Smooth muscle cell (in vitro differentiated cells): ENCODE data around the gene PPP1CA. TPM values are rescaled to one million over a fixed set of nuclear protein-coding genes. Genes with fewer than 3 reads are reported as not detected.

ENCODE experiments used
- DNase-seq: peaks from one replicate; lab custom pipeline; 2025; ENCODE audit not compliant: unreplicated experiment; lab: John Stamatoyannopoulos, UW
- H2AFZ ChIP-seq: fragments of 200-600 bp; sonication (generic); 2 replicates; pipeline ENCODE4 v1.6.0; 2016; ENCODE audit warnings: antibody characterized with exemption, low read depth, mild to moderate bottlenecking
- H3F3A ChIP-seq: fragments of 200-600 bp; sonication (generic); 2 replicates; pipeline ENCODE4 v1.6.0; 2017; ENCODE audit warnings: antibody characterized with exemption, low read depth
- H3K27ac ChIP-seq: fragments of 200-600 bp; sonication (generic); 2 replicates; pipeline ENCODE4 v1.5.1; 2016; ENCODE audit warnings: low read depth, mild to moderate bottlenecking
- H3K27me3 ChIP-seq: fragments of 200-600 bp; sonication (generic); 2 replicates; pipeline ENCODE4 v1.6.1; 2016; ENCODE audit warnings: low read depth, mild to moderate bottlenecking
- H3K36me3 ChIP-seq: fragments of 200-600 bp; sonication (generic); 2 replicates; pipeline ENCODE4 v1.5.1; 2016; ENCODE audit warnings: low read depth
- H3K4me1 ChIP-seq: fragments of 200-600 bp; sonication (generic); 2 replicates; pipeline ENCODE4 v1.5.1; 2016; ENCODE audit warnings: low read depth
- H3K4me2 ChIP-seq: fragments of 200-600 bp; sonication (generic); 2 replicates; pipeline ENCODE4 v1.6.0; 2016; ENCODE audit warnings: mild to moderate bottlenecking
- H3K4me3 ChIP-seq: fragments of 200-600 bp; sonication (generic); 2 replicates; pipeline ENCODE4 v1.5.1; 2016; ENCODE audit warnings: mild to moderate bottlenecking
- H3K79me2 ChIP-seq: fragments of 200-600 bp; sonication (generic); 2 replicates; pipeline ENCODE4 v1.6.0; 2016; ENCODE audit warnings: low read depth, mild to moderate bottlenecking
- H3K9ac ChIP-seq: fragments of 200-600 bp; sonication (generic); 2 replicates; pipeline ENCODE4 v1.6.0; 2016; ENCODE audit warnings: low read depth
- H3K9me3 ChIP-seq: fragments of 200-600 bp; sonication (generic); replicated peaks from 2 replicates; pipeline ENCODE4 v1.5.1; 2016; ENCODE audit warnings: low read depth
- H4K20me1 ChIP-seq: fragments of 200-600 bp; sonication (generic); 2 replicates; pipeline ENCODE4 v1.6.0; 2016; ENCODE audit warnings: low read depth
- WGBS: methylation state at CpG from one replicate; pipeline ENCODE4 v1.1.7; 2016; ENCODE audit warnings: low lambda C conversion rate; 5-methylcytosine and 5-hydroxymethylcytosine counted together
- polyA plus RNA-seq: library from polyadenylated mRNA; unstranded; fragments of >200 nt; fragmentation: Nextera tagmentation; extraction: Ambion mirVana; gene quantifications from 2 replicates; pipeline ENCODE4 v1.2.1, GENCODE V29; 2016
- total RNA-seq: library from RNA; depleted of rRNA; stranded (reverse); fragments of >200 nt; gene quantifications from 2 replicates; pipeline ENCODE4 v1.2.3, GENCODE V29; 2014
- TF ChIP-seq, protein P1 (sequence below): fragments of 200-600 bp; sonication (generic); IDR thresholded peaks from 2 replicates; pipeline ENCODE4 v1.5.1; 2017; ENCODE audit warnings: borderline replicate concordance, mild to moderate bottlenecking, antibody characterized with exemption; ENCODE audit not compliant: insufficient read depth, poor library complexity, severe bottlenecking

The PPP1CA gene
- total and polyA plus RNA-seq, 2 experiments from 2014 or later, result 123 to 210 TPM

DNA sequence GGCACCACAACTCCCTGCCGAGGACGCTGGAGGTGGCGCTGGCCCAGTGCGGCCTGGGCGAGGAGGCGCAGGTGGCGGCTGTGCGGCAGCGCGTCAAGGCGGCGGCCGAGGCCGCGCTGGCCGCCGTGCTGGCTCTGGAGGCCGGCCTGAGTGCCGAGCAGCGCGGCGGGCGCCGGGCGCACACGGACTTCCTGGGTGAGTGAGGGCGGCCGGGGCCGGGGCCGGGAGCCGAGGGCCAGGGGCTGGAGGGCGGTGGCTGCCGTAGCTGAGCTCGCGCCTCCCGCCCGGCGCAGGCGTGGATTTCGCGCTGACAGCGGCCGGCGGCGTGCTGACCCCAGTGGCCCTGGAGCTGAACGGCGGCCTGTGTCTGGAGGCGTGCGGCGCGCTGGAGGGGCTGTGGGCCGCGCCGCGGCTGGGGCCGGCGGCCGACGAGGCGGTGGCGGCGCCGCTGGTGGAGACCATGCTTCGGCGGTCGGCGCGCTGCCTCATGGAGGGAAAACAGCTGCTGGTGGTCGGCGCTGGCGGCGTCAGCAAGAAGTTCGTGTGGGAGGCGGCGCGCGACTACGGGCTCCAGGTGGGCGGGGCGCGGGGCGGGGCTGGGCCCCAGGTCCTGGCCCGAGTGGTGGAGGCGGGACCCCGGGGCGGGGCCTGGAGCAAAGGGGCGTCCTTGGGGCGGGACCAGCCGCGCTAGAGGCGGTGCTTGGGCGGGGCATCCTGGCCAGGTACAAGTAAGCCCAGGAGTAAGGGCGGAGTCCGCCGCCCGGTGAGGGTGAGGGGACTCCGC is 19.2 kb upstream of the PPP1CA start:
- Histone ChIP-seq H3K9me3 (no peaks in the 10 kb centered on the region), H3K9ac (peak overlapping the region; percentile 47), H3K27me3 (no peaks in the 10 kb centered on the region), H3K4me3 (peak overlapping the region; percentile 59), H3K4me2 (peak overlapping the region; percentile 94), H3K36me3 (no peaks in the 10 kb centered on the region), H3K27ac (peak overlapping the region; percentile 28), H3F3A (no peaks in the 10 kb centered on the region), H2AFZ (peak overlapping the region; percentile 54), H3K79me2 (no peaks in the 10 kb centered on the region), H3K4me1 (peaks cover 5% of the 10 kb centered on the region), H4K20me1 (no peaks in the 10 kb centered on the region)
- TF ChIP-seq, protein P1, sequence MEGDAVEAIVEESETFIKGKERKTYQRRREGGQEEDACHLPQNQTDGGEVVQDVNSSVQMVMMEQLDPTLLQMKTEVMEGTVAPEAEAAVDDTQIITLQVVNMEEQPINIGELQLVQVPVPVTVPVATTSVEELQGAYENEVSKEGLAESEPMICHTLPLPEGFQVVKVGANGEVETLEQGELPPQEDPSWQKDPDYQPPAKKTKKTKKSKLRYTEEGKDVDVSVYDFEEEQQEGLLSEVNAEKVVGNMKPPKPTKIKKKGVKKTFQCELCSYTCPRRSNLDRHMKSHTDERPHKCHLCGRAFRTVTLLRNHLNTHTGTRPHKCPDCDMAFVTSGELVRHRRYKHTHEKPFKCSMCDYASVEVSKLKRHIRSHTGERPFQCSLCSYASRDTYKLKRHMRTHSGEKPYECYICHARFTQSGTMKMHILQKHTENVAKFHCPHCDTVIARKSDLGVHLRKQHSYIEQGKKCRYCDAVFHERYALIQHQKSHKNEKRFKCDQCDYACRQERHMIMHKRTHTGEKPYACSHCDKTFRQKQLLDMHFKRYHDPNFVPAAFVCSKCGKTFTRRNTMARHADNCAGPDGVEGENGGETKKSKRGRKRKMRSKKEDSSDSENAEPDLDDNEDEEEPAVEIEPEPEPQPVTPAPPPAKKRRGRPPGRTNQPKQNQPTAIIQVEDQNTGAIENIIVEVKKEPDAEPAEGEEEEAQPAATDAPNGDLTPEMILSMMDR, result no peak
- DNase-seq, result peak; percentile 87
- WGBS, result 1% methylated on average over 57 of the region's 97 CpGs

DNA sequence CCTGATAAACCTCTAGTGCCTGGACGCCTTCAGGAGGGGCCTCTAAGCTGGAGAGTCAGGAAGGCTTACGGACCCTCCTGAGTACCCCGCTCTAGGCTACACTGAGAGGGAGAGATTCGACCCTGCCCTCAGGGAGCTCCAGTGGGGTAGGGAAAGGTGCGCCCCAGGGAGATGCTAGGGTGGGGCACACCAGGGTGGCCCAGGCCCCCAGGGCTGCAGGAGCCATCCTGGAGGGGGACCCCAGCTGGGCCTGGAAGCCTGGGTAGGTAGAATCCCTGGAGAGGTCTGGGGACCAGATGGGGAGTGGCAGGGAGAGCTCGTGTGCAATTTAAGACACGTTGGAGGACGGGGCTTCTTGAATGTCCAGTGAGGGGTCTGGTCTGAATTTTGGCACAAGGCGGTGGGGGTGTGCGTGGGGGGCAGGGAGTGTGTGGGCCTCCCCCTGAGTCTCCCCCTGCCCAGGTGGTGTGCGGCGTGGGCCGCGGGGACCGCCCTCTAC is 18.5 kb upstream of the PPP1CA start:
- Histone ChIP-seq H3K4me3 (peak overlapping the region; percentile 59), H3K27me3 (peaks cover 1% of the 10 kb centered on the region), H3K36me3 (no peaks in the 10 kb centered on the region), H3K4me2 (peak overlapping the region; percentile 94), H3K4me1 (peaks cover 5% of the 10 kb centered on the region), H2AFZ (no peak overlapping the region), H3K27ac (no peak overlapping the region), H3K9me3 (no peaks in the 10 kb centered on the region), H3K79me2 (no peaks in the 10 kb centered on the region), H3K9ac (peak overlapping the region; percentile 47), H4K20me1 (no peaks in the 10 kb centered on the region), H3F3A (no peaks in the 10 kb centered on the region)
- no peak for DNase-seq
- 67% methylated on average over 8 of the region's 15 CpGs for WGBS
- TF ChIP-seq, protein P1, result no peak

DNA sequence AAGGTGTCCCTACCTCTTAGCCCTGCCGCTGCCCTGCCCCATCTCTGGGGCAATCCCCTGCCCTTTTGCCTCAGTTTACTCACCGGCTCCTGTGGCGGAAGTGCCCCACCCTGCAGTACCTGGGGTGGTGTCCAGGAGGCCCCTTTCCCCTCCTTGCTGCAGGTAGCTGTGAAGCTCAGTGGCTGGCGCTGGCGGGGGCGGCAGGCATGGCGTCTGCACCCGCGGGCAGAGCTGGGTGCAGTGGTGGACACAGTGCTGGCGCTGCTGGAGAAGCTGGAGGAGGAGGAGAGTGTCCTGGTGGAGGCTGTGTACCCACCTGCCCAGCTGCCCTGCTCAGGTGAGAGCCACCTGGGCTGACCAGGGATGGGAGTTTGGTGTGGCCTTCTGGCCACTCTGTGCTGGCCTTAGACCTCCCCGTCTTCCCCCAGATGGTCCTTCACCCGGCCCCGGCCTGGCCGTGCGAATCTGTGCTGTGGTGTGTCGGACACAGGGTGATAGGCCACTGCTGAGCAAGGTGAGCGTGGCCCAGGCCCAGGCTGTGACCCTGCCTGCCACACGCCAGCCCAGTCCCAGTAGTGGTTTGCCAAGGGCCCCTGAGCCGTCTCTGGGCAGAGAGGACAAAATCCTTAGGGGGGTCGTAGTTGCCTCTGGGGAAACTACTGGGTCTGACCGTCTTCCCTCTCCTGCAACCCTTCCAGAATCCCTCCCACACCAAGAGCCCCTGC is 17.8 kb upstream of the PPP1CA start:
- Histone ChIP-seq H3F3A (no peaks in the 10 kb centered on the region), H3K4me2 (no peak overlapping the region), H3K4me3 (no peak overlapping the region), H3K27ac (no peak overlapping the region), H3K36me3 (no peaks in the 10 kb centered on the region), H3K79me2 (no peaks in the 10 kb centered on the region), H4K20me1 (no peaks in the 10 kb centered on the region), H3K27me3 (peaks cover 7% of the 10 kb centered on the region), H3K4me1 (peaks cover 5% of the 10 kb centered on the region), H3K9me3 (no peaks in the 10 kb centered on the region), H2AFZ (no peak overlapping the region), H3K9ac (no peak overlapping the region)
- 96% methylated on average over 21 of the region's 21 CpGs for WGBS
- TF ChIP-seq, protein P1, result no peak
- no peak for DNase-seq
